Neural progenitor cell (in vitro differentiated cells): ENCODE results near the gene UGT1A10.

Experiments used
- EZH2 ChIP-seq: fragments of 200-600 bp; sonication (generic); IDR thresholded peaks from 2 replicates; pipeline ENCODE4 v1.6.1; 2017; ENCODE audit warnings: antibody characterized with exemption, mild to moderate bottlenecking, moderate library complexity
- TF ChIP-seq, protein P1 (sequence below): fragments of 200-600 bp; sonication (generic); IDR thresholded peaks from 2 replicates; pipeline ENCODE4 v1.5.1; 2017; ENCODE audit warnings: antibody characterized with exemption, mild to moderate bottlenecking

DNA sequence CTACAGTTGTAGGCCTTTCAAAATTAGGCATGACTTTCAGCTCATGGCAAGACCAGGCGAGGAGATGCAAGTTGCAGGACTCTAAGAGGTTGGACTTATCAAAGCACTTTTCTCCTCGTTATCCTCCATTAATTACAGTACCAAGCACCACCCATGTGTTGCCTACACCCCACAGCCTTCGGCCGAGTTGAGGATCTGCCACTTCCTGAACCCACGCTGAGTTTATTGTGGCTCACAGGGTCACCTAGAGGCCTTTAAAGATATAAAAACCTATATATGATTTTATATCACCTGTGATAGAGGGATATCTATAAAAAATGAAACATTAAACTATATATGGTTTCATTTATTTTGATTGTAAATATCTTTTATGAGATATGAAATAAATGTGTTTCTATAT is 2.6 kb downstream of the UGT1A10 start:
- TF ChIP-seq, protein P1, sequence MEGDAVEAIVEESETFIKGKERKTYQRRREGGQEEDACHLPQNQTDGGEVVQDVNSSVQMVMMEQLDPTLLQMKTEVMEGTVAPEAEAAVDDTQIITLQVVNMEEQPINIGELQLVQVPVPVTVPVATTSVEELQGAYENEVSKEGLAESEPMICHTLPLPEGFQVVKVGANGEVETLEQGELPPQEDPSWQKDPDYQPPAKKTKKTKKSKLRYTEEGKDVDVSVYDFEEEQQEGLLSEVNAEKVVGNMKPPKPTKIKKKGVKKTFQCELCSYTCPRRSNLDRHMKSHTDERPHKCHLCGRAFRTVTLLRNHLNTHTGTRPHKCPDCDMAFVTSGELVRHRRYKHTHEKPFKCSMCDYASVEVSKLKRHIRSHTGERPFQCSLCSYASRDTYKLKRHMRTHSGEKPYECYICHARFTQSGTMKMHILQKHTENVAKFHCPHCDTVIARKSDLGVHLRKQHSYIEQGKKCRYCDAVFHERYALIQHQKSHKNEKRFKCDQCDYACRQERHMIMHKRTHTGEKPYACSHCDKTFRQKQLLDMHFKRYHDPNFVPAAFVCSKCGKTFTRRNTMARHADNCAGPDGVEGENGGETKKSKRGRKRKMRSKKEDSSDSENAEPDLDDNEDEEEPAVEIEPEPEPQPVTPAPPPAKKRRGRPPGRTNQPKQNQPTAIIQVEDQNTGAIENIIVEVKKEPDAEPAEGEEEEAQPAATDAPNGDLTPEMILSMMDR = no peak
- no peak for TF ChIP-seq EZH2
